ENCODE data around the gene AMOT. TPM values are rescaled to one million over a fixed set of nuclear protein-coding genes. Genes with fewer than 3 reads are reported as not detected.
A peak's percentile ranks its signal among the peaks of the same experiment; 100 is the strongest.

Gene AMOT
- total RNA-seq, 1 experiment from 2014 or later = 66.3 TPM

GRCh38 chrX:112808651-112809195 is 31.9 kb downstream of the AMOT start:
- no TSS peak for BruUV-seq (replicated peaks)

GRCh38 chrX:112808007-112808406 is 32.6 kb downstream of the AMOT start:
- Mint-ChIP-seq H3K4me3 (ENCODE audit: unreplicated experiment) (no peak overlapping the region), H3K27ac (ENCODE audit: unreplicated experiment) (no peak overlapping the region), H3K4me1 (ENCODE audit: low read depth, unreplicated experiment) (peaks cover 13% of the 10 kb centered on the region), H3K36me3 (ENCODE audit: insufficient read depth, unreplicated experiment) (peaks cover 22% of the 10 kb centered on the region), H3K27me3 (ENCODE audit: insufficient read depth, unreplicated experiment) (no peaks in the 10 kb centered on the region), H3K9me3 (ENCODE audit: unreplicated experiment) (no peaks in the 10 kb centered on the region)
- H3K4me1 ChIP-seq = no peaks in the 10 kb centered on the region
- H3K4me3 ChIP-seq (ENCODE audit: low read depth, low read length) = no peak overlapping the region
- H3K9me3 ChIP-seq = no peaks in the 10 kb centered on the region
- TF ChIP-seq CTCF (IDR thresholded peaks at IDR 0.05; ENCODE audit: insufficient read depth in 1 of 2, low read depth in 1 of 2, low read length in 1 of 2, severe bottlenecking in 1 of 2, unreplicated experiment in 1 of 2) = no peak
- no peaks in the 10 kb centered on the region for H3K36me3 ChIP-seq (ENCODE audit: control insufficient read depth, insufficient read depth, low read length)
- ChIA-PET POLR2A (no interaction called here), CTCF (no interaction called here)
- BruUV-seq (replicated peaks) = no TSS peak
- intact Hi-C loops (cut with micrococcal nuclease; ENCODE audit: unreplicated experiment) = no loop called here
- H3K27me3 ChIP-seq (replicated peaks; ENCODE audit: control insufficient read depth, insufficient read depth, low read length) = no peaks in the 10 kb centered on the region
- no peak for DNase-seq

More at GRCh38 chrX:112808651-112809195, 31.9 kb downstream of the AMOT start:
- Histone ChIP-seq H3K36me3 (ENCODE audit: control insufficient read depth, insufficient read depth, low read length) (no peaks in the 10 kb centered on the region), H3K9me3 (no peaks in the 10 kb centered on the region), H3K4me1 (no peaks in the 10 kb centered on the region), H3K27me3 (replicated peaks; ENCODE audit: control insufficient read depth, insufficient read depth, low read length) (no peaks in the 10 kb centered on the region), H3K4me3 (ENCODE audit: low read depth, low read length) (no peak overlapping the region)
- H3K27ac Mint-ChIP-seq (ENCODE audit: unreplicated experiment) = no peak overlapping the region
- H3K4me3 Mint-ChIP-seq (ENCODE audit: unreplicated experiment) = no peak overlapping the region
- peaks cover 22% of the 10 kb centered on the region for H3K36me3 Mint-ChIP-seq (ENCODE audit: insufficient read depth, unreplicated experiment)
- TF ChIP-seq CTCF (IDR thresholded peaks at IDR 0.05; ENCODE audit: insufficient read depth in 1 of 2, low read depth in 1 of 2, low read length in 1 of 2, severe bottlenecking in 1 of 2, unreplicated experiment in 1 of 2) = no peak
- intact Hi-C loops (cut with micrococcal nuclease; ENCODE audit: unreplicated experiment) = no loop called here
- POLR2A ChIA-PET = no interaction called here
- H3K27me3 Mint-ChIP-seq (ENCODE audit: insufficient read depth, unreplicated experiment) = no peaks in the 10 kb centered on the region
- peaks cover 13% of the 10 kb centered on the region for H3K4me1 Mint-ChIP-seq (ENCODE audit: low read depth, unreplicated experiment)
- H3K9me3 Mint-ChIP-seq (ENCODE audit: unreplicated experiment) = no peaks in the 10 kb centered on the region
- DNase-seq = peak in 1 of 2 experiments; percentile 8
- CTCF ChIA-PET = no interaction called here

- H3K27ac Mint-ChIP-seq (ENCODE audit: unreplicated experiment) = no peak overlapping the region
- Histone ChIP-seq H3K36me3 (ENCODE audit: control insufficient read depth, insufficient read depth, low read length) (no peaks in the 10 kb centered on the region), H3K4me3 (ENCODE audit: low read depth, low read length) (no peak overlapping the region), H3K9me3 (no peaks in the 10 kb centered on the region), H3K27me3 (replicated peaks; ENCODE audit: control insufficient read depth, insufficient read depth, low read length) (no peaks in the 10 kb centered on the region), H3K4me1 (no peaks in the 10 kb centered on the region)
- CTCF ChIA-PET = no interaction called here
- peaks cover 18% of the 10 kb centered on the region for H3K36me3 Mint-ChIP-seq (ENCODE audit: insufficient read depth, unreplicated experiment)
- POLR2A ChIA-PET = no interaction called here
- no peak for DNase-seq
- H3K27me3 Mint-ChIP-seq (ENCODE audit: insufficient read depth, unreplicated experiment) = no peaks in the 10 kb centered on the region
- BruUV-seq (replicated peaks) = no TSS peak
- no peaks in the 10 kb centered on the region for H3K9me3 Mint-ChIP-seq (ENCODE audit: unreplicated experiment)
- TF ChIP-seq CTCF (IDR thresholded peaks at IDR 0.05; ENCODE audit: insufficient read depth in 1 of 2, low read depth in 1 of 2, low read length in 1 of 2, severe bottlenecking in 1 of 2, unreplicated experiment in 1 of 2) = no peak
- intact Hi-C loops (cut with micrococcal nuclease; ENCODE audit: unreplicated experiment) = no loop called here
- H3K4me1 Mint-ChIP-seq (ENCODE audit: low read depth, unreplicated experiment) = no peaks in the 10 kb centered on the region
- H3K4me3 Mint-ChIP-seq (ENCODE audit: unreplicated experiment) = no peak overlapping the region
Measured at GRCh38 chrX:112803060-112803459, 37.6 kb downstream of the AMOT start.
